OCI-LY7 (cell line): ENCODE data around the gene EDEM3. TPM values are rescaled to one million over a fixed set of nuclear protein-coding genes. Genes with fewer than 3 reads are reported as not detected.

ENCODE experiments used
- BruUV-seq: library from RNA; stranded (reverse); fragments of 400-500 nt; replicated peaks from 2 replicates; lab custom pipeline; 2021; lab: Mats Ljungman, UMichigan
- CTCF ChIA-PET: fragments of 300-600 bp; sonication (Branson Sonifier 250); formaldehyde crosslinking; loops from one replicate; lab custom pipeline; 2022; ENCODE audit warnings: antibody characterized with exemption; ENCODE audit not compliant: unreplicated experiment; lab: Charles Lee
- POLR2A ChIA-PET: fragments of 300-600 bp; sonication (Branson Sonifier 250); formaldehyde crosslinking; loops from one replicate; lab custom pipeline; 2022; ENCODE audit warnings: antibody characterized with exemption; lab: Charles Lee
- DNase-seq: peaks from one replicate; pipeline ENCODE4 v3.0.0-alpha.2; 2015; ENCODE audit warnings: low spot score
- H2AFZ ChIP-seq: fragments of 200-600 bp; sonication (generic), shearing (Covaris generic); 2 replicates; pipeline ENCODE4 v1.6.1; 2014; ENCODE audit warnings: mild to moderate bottlenecking, antibody characterized with exemption, low read length, moderate library complexity
- H3K27ac ChIP-seq: fragments of 200-600 bp; sonication (generic); 2 replicates; pipeline ENCODE4 v1.5.1; 2014; ENCODE audit warnings: mixed run types, low read depth, mild to moderate bottlenecking, moderate library complexity, low read length, inconsistent platforms; ENCODE audit not compliant: poor library complexity, severe bottlenecking
- H3K36me3 ChIP-seq: fragments of 200-600 bp; sonication (generic); 2 replicates; pipeline ENCODE4 v1.6.1; 2014; ENCODE audit warnings: mild to moderate bottlenecking, antibody characterized with exemption, low read length, moderate library complexity, mixed read lengths; ENCODE audit not compliant: insufficient read depth
- H3K4me1 ChIP-seq: fragments of 200-600 bp; sonication (generic); 2 replicates; pipeline ENCODE4 v1.5.1; 2014; ENCODE audit warnings: mild to moderate bottlenecking, low read length; ENCODE audit not compliant: insufficient read depth, poor library complexity, severe bottlenecking
- H3K4me2 ChIP-seq: fragments of 200-600 bp; sonication (generic); 2 replicates; pipeline ENCODE4 v1.6.1; 2014; ENCODE audit warnings: mild to moderate bottlenecking, low read length
- H3K4me3 ChIP-seq: fragments of 200-600 bp; sonication (generic); 2 replicates; pipeline ENCODE4 v1.5.1; 2014; ENCODE audit warnings: mild to moderate bottlenecking, low read depth, low read length; ENCODE audit not compliant: poor library complexity, severe bottlenecking
- H3K79me2 ChIP-seq: fragments of 200-600 bp; sonication (generic); 2 replicates; pipeline ENCODE4 v1.6.1; 2016; ENCODE audit warnings: low read depth, mild to moderate bottlenecking, low read length, moderate library complexity, mixed read lengths; ENCODE audit not compliant: insufficient read depth
- H3K9me2 ChIP-seq: fragments of 200-600 bp; sonication (generic); 2 replicates; pipeline ENCODE4 v1.6.1; 2016; ENCODE audit warnings: mild to moderate bottlenecking, low read length, mixed read lengths; ENCODE audit not compliant: insufficient read depth
- H3K9me3 ChIP-seq: fragments of 200-600 bp; sonication (generic); 2 replicates; pipeline ENCODE4 v1.6.1; 2014; ENCODE audit warnings: mild to moderate bottlenecking, mixed run types, low read length, mixed read lengths
- H4K20me1 ChIP-seq: fragments of 200-600 bp; sonication (generic); 2 replicates; pipeline ENCODE4 v1.6.1; 2014; ENCODE audit warnings: mild to moderate bottlenecking, antibody characterized with exemption, low read length, moderate library complexity, mixed read lengths; ENCODE audit not compliant: insufficient read depth
- EZH2phosphoT487 ChIP-seq: fragments of 200-600 bp; sonication (generic); IDR thresholded peaks from 2 replicates; pipeline ENCODE4 v1.6.1; 2018; ENCODE audit warnings: low read depth, borderline replicate concordance, mild to moderate bottlenecking, mixed run types, antibody characterized with exemption, low read length, moderate library complexity, mixed read lengths
- intact Hi-C: fragments of 100-400 bp; cut with micrococcal nuclease; formaldehyde crosslinking; loops from one replicate; pipeline ENCODE4 v1.10.0; 2022; ENCODE audit not compliant: unreplicated experiment
- total RNA-seq, 2 experiments: library from RNA; depleted of rRNA in 1 of 2; stranded (reverse); fragments of >200 nt in 1 of 2; shearing (Covaris generic) in 1 of 2; gene quantifications; 2 replicates each; pipeline ENCODE4 v1.2.3, GENCODE V29; 2014 to 2022
- TF ChIP-seq, protein P1 (sequence below): fragments of 200-600 bp; sonication (generic); conservative IDR thresholded peaks from 2 replicates; pipeline ENCODE4 v1.5.1; 2014; ENCODE audit warnings: mild to moderate bottlenecking, antibody characterized with exemption, low read length, moderate library complexity, mixed read lengths

Gene EDEM3
- total RNA-seq, 2 experiments from 2014 or later = 19.5 to 27.4 TPM

DNA sequence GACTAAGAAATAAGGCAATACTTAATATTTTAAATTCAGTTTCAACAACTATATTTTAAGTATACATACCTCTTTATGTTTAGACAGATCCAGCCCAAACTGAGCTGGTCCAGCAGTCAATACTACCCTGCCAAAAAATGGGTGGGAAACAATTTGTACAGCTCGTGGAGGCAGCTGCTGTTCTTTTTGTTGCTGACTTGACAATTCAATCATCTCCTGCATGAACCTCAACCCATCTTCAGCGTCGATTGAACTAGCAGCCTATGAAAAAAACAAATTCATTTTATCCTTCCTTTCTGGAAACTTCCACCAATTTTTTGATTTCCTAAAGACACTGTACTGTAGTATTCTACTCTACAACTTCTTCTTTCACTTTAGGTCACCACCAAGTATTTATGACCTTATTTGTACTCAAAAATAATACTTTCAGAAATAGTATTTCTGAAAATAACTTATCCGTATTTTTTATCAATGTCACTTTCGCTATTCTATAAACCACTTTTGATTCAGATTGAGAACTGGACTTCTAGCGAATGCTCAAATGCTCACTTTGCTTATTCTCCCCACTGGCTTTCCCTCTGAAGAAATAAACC, 46.5 kb downstream of the EDEM3 start:
- no peak for DNase-seq
- H3K4me2 ChIP-seq = no peak overlapping the region
- H3K9me3 ChIP-seq = no peaks in the 10 kb centered on the region
- CTCF ChIA-PET = no interaction called here
- H3K27ac ChIP-seq = no peak overlapping the region
- no peaks in the 10 kb centered on the region for H3K9me2 ChIP-seq
- no TSS peak for BruUV-seq
- no peaks in the 10 kb centered on the region for H3K79me2 ChIP-seq
- TF ChIP-seq EZH2phosphoT487 = no peak
- TF ChIP-seq, protein P1, sequence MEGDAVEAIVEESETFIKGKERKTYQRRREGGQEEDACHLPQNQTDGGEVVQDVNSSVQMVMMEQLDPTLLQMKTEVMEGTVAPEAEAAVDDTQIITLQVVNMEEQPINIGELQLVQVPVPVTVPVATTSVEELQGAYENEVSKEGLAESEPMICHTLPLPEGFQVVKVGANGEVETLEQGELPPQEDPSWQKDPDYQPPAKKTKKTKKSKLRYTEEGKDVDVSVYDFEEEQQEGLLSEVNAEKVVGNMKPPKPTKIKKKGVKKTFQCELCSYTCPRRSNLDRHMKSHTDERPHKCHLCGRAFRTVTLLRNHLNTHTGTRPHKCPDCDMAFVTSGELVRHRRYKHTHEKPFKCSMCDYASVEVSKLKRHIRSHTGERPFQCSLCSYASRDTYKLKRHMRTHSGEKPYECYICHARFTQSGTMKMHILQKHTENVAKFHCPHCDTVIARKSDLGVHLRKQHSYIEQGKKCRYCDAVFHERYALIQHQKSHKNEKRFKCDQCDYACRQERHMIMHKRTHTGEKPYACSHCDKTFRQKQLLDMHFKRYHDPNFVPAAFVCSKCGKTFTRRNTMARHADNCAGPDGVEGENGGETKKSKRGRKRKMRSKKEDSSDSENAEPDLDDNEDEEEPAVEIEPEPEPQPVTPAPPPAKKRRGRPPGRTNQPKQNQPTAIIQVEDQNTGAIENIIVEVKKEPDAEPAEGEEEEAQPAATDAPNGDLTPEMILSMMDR = no peak
- no peak overlapping the region for H2AFZ ChIP-seq
- H3K36me3 ChIP-seq = peaks cover 87% of the 10 kb centered on the region
- no peak overlapping the region for H3K4me3 ChIP-seq
- H4K20me1 ChIP-seq = no peaks in the 10 kb centered on the region
- POLR2A ChIA-PET = interaction anchor here (0.8 to 1.7 kb wide), 4 partner anchors 12 to 26 kb away, joined by 3 to 5 read pairs (median 3); no protein-coding TSS in a partner anchor
- no peaks in the 10 kb centered on the region for H3K4me1 ChIP-seq
- intact Hi-C loops = no loop called here

DNA sequence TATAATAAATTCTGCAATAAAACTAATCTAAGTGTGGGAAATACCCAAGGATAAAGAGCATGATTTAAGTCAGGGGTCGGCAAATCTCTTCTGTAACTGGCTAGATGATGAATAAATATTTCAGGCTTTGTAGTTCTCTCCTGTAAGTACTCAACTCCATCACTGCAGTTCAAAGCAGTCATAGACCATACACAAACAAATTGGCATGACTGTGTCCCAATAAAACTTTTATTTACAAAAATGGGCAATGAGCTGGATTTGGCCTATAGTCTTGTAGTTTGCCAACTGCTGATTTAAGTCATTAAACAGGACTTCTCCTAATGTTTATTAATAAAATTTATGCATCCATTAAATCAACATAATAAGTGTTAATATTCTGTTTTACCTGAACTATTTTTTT, 49.4 kb downstream of the EDEM3 start:
- H4K20me1 ChIP-seq = no peaks in the 10 kb centered on the region
- no peaks in the 10 kb centered on the region for H3K4me1 ChIP-seq
- POLR2A ChIA-PET = no interaction called here
- H3K36me3 ChIP-seq = peaks cover 80% of the 10 kb centered on the region
- no peak overlapping the region for H3K27ac ChIP-seq
- H3K9me2 ChIP-seq = no peaks in the 10 kb centered on the region
- H3K79me2 ChIP-seq = no peaks in the 10 kb centered on the region
- H3K9me3 ChIP-seq = no peaks in the 10 kb centered on the region
- H2AFZ ChIP-seq = no peak overlapping the region
- intact Hi-C loops = no loop called here
- TF ChIP-seq, protein P1 = no peak
- TF ChIP-seq EZH2phosphoT487 = no peak
- no peak overlapping the region for H3K4me2 ChIP-seq
- CTCF ChIA-PET = no interaction called here
- H3K4me3 ChIP-seq = no peak overlapping the region
- no peak for DNase-seq
- no TSS peak for BruUV-seq

DNA sequence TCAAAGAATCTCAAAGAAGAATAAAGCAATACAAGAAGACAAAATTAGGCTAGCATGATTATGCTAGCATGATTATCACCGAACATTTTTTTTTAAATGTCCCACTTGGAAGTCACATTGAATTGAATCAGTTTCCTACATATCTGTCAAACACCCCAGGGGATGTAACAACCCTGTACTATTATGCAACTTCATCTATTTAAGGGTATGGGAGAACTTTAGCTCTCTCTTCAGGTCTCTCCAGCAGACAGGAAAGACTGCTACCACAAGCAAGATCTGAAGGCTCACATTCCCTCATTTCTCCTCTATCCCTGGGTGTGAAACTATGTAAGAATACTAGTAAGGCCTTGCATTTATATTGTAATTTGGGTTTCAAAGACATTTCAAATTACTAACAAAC, 52.8 kb downstream of the EDEM3 start:
- Histone ChIP-seq H3K79me2 (no peaks in the 10 kb centered on the region), H3K4me2 (no peak overlapping the region), H3K4me3 (no peak overlapping the region), H3K36me3 (peaks cover 53% of the 10 kb centered on the region), H3K9me2 (no peaks in the 10 kb centered on the region), H2AFZ (no peak overlapping the region), H3K9me3 (no peaks in the 10 kb centered on the region), H4K20me1 (no peaks in the 10 kb centered on the region), H3K27ac (no peak overlapping the region), H3K4me1 (no peaks in the 10 kb centered on the region)
- POLR2A ChIA-PET = interaction anchor here (1.4 kb wide), 1 partner anchor 18 kb away, joined by 3 read pairs; no protein-coding TSS in a partner anchor
- no TSS peak for BruUV-seq
- intact Hi-C loops = no loop called here
- CTCF ChIA-PET = no interaction called here
- TF ChIP-seq, protein P1 = no peak
- TF ChIP-seq EZH2phosphoT487 = no peak
- DNase-seq = no peak
